IPS-20b (cell line): ENCODE data around the gene MTRF1.
"Not testable (repeated sequence)": the region's sequence is repeated elsewhere in the genome, so short reads cannot be mapped to it uniquely, and the experiment has no call there.

Experiments used
- H3K27ac ChIP-seq: one replicate; pipeline ENCODE4 v1.5.1; 2013; ENCODE audit warnings: low read length
- H3K27me3 ChIP-seq: 2 replicates; pipeline ENCODE4 v1.6.1; 2013; ENCODE audit warnings: mild to moderate bottlenecking, low read length, inconsistent platforms; ENCODE audit not compliant: insufficient read depth
- H3K36me3 ChIP-seq: 2 replicates; pipeline ENCODE4 v1.6.1; 2013; ENCODE audit warnings: low read depth, mild to moderate bottlenecking, inconsistent platforms, low read length, moderate library complexity; ENCODE audit not compliant: insufficient read depth
- H3K4me1 ChIP-seq: 2 replicates; pipeline ENCODE4 v1.6.1; 2013; ENCODE audit warnings: mild to moderate bottlenecking, control low read depth, inconsistent platforms, low read length, moderate library complexity; ENCODE audit not compliant: insufficient read depth
- H3K4me3 ChIP-seq: 2 replicates; pipeline ENCODE4 v1.5.1; 2013; ENCODE audit warnings: mild to moderate bottlenecking, low read length, inconsistent platforms
- H3K9ac ChIP-seq: 2 replicates; pipeline ENCODE4 v1.6.1; 2013; ENCODE audit warnings: low read depth, mild to moderate bottlenecking, inconsistent platforms, low read length, moderate library complexity
- H3K9me3 ChIP-seq: 2 replicates; pipeline ENCODE4 v1.6.1; 2013; ENCODE audit warnings: mild to moderate bottlenecking, low read depth, low read length, inconsistent platforms; ENCODE audit not compliant: insufficient read depth

MTRF1 gene

DNA sequence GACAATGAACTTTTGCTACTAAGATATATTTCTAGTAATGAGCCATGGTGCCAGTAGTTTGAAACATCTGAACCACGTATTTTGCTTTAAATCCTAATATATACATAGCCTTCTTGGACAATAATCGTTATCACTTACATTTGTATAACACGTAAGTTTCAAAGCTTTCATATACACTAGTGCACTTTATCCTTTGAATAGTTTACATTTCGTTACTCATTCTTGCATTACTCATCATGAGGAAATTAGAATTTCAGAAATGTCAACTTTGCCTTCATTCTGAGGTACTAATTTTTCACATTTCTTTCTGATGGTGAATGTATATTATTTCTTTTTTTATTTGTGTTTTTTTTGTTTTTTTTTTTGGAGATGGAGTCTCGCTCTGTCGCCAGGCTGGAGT, 74.8 kb downstream of the MTRF1 start:
- Histone ChIP-seq H3K9me3 (no peaks in the 10 kb centered on the region), H3K4me1 (peaks cover 4% of the 10 kb centered on the region; the same call in 1 of the 2 replicates), H3K27me3 (no peaks in the 10 kb centered on the region), H3K4me3 (no peak overlapping the region), H3K36me3 (0 out of 2 replicates have a peak, but pooled peaks cover 5% of the 10 kb centered on the region), H3K27ac (no peak overlapping the region), H3K9ac (no peak overlapping the region)

DNA sequence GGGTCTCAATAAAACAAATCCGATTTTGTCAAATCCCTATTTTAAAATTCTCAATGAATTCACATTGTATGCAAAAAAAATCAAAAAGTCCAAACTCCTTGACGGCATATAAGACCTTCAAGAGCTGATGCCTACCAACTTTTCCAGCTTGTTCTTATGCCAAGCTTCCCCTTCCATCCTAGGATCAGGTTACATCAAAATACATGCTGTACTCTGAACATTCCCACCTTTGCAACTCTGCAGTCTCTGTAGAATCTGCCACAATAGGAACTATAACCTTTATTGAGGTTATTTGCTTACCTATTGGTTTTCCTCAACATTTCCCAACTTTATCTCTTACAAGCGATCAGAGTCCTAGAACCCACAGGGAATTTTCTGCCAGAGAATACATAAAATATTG, 76.9 kb downstream of the MTRF1 start:
- Histone ChIP-seq H3K27ac (no peak overlapping the region), H3K9me3 (no peaks in the 10 kb centered on the region), H3K36me3 (no peaks in the 10 kb centered on the region), H3K9ac (no peak overlapping the region), H3K27me3 (no peaks in the 10 kb centered on the region), H3K4me3 (no peak overlapping the region), H3K4me1 (no peaks in the 10 kb centered on the region)

DNA sequence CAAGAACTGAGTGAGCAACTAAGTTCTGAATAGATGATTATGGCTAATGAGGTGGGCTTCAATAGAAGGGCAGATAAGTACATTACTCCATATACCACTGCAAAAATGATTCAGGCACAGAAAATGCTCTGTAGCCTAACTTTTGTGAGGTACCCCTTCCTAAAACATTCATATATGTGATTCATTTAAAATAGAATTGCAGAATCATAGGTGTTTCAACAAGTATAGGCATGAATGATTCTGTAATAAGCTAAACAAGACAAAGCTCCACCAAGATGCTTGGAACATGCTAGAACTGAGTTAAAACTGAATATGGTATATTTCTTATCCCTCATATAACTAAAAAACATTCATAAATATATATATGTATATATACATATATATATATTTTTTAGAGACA, 81.1 kb downstream of the MTRF1 start:
- Histone ChIP-seq H3K4me1 (no peaks in the 10 kb centered on the region), H3K4me3 (no peak overlapping the region), H3K9me3 (no peaks in the 10 kb centered on the region; the same call in 1 of the 2 replicates), H3K36me3 (no peaks in the 10 kb centered on the region), H3K9ac (no peak overlapping the region), H3K27ac (no peak overlapping the region), H3K27me3 (no peaks in the 10 kb centered on the region)

DNA sequence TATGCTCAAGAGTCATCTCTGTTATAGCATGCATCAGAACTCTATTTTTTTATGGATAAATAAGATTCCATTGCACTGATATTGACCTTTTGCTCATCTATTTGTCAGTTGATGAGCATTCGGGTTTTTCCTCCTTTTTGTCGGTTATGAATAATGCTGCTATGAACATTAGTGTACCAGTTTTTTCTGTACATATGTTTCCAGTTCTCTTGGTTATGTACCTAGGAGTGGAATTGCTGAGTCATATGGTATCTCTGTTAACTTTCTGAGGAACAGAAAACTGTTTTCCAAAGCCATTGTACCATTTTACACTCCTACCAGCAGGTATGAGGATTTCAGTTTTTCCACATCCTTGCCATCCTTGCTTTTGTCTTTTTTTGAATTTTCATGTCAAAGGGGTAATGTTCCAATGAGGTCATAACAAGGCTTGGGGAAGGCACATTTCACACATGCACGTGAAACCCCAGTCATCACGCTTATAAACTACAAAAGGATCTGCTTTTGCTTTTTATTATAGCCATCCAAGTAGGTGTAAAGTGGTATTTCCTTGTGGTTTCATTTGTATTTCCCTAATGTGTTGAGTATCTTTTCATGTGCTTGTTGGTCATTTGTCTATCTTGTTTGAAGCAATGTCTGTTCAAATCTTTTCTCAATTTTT, 83.7 kb downstream of the MTRF1 start:
- H3K36me3 ChIP-seq = no peaks in the 10 kb centered on the region
- no peak overlapping the region for H3K27ac ChIP-seq

DNA sequence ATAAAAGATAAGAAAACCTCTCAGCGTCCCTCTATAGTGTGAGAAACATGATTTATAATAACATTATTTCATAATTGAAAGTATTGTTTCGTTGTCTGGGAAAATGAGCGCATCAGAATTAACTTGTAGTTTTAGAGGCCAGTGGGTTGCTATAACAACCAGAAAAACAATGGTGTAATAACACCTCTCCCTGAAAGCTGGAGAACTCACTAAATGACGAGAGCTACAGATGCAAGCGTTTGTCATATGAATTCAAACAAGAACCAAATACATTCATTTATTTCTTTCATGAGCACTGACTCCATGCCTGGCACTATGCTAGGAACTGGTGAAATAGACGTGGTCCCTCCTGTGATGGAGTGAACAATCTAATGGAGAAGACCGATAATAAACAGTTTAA, 85.3 kb downstream of the MTRF1 start:
- H3K9me3 ChIP-seq = peaks cover 24% of the 10 kb centered on the region
- no peak overlapping the region for H3K9ac ChIP-seq
- H3K4me1 ChIP-seq = no peaks in the 10 kb centered on the region
- no peak overlapping the region for H3K4me3 ChIP-seq
- no peaks in the 10 kb centered on the region for H3K27me3 ChIP-seq
- H3K27ac ChIP-seq = no peak overlapping the region
- H3K36me3 ChIP-seq = no peaks in the 10 kb centered on the region

More for the DNA sequence above, 83.7 kb downstream of the MTRF1 start:
- H3K9me3 ChIP-seq = peaks cover 19% of the 10 kb centered on the region
- H3K27me3 ChIP-seq = no peaks in the 10 kb centered on the region
- no peak overlapping the region for H3K9ac ChIP-seq
- no peak overlapping the region for H3K4me3 ChIP-seq
- no peaks in the 10 kb centered on the region for H3K4me1 ChIP-seq

DNA sequence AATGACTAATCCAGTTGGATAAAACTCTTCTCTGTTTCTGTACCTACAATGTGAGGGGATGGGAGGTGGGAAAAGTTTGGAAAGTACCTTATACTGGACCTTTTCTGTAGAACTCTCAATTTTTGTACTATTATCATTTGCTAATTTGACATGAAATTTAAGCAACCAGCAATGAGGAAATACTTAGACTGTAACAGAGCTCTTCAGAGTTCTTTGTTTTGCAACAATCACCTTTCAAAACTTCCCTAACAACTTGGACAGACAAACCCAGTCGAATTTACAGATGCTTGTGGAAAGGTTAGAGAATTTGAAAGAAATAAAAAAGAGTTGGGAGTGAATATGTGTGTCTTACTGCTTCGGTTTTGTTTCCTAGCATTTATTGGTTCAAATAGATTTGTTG, 85.8 kb downstream of the MTRF1 start:
- no peak overlapping the region for H3K4me3 ChIP-seq
- peaks cover 24% of the 10 kb centered on the region for H3K9me3 ChIP-seq
- H3K36me3 ChIP-seq = no peaks in the 10 kb centered on the region
- no peak overlapping the region for H3K9ac ChIP-seq
- H3K27me3 ChIP-seq = no peaks in the 10 kb centered on the region
- no peak overlapping the region for H3K27ac ChIP-seq
- no peaks in the 10 kb centered on the region for H3K4me1 ChIP-seq

DNA sequence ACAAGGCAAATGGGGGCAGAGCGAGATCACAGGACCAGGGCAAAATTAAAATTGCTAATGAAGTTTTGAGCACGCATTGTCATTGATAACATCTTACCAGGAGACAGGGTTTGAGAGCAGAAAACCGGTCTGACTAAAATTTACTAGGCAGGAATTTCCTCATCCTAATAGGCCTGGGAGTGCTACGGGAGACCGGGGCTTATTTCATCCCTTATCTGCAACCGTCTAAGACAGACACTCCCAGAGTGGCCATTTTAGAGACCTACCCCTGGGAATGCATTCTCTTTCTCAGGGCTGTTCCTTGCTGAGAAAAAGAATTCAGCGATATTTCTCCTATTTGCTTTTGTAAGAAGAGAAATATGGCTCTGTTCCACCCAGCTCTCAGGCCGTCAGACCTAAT, 87.8 kb downstream of the MTRF1 start:
- not testable (repeated sequence) for H3K36me3 ChIP-seq, H3K9ac ChIP-seq, H3K27ac ChIP-seq, H3K27me3 ChIP-seq, H3K4me3 ChIP-seq, H3K4me1 ChIP-seq
- H3K9me3 ChIP-seq = peaks cover 24% of the 10 kb centered on the region
